SK-N-MC (cell line): ENCODE data around the gene ZSCAN5B.
"Not testable (repeated sequence)": the region's sequence is repeated elsewhere in the genome, so short reads cannot be mapped to it uniquely, and the experiment has no call there.

Source experiments
- EZH2 ChIP-seq: fragments of 200-600 bp; sonication (generic); IDR thresholded peaks from one replicate; pipeline ENCODE4 v1.6.1; 2017; ENCODE audit warnings: antibody characterized with exemption
- POLR2AphosphoS5 ChIP-seq: IDR thresholded peaks from 2 replicates; pipeline ENCODE4 v1.6.1; 2012; ENCODE audit warnings: mild to moderate bottlenecking, low read depth, low read length, borderline replicate concordance

DNA sequence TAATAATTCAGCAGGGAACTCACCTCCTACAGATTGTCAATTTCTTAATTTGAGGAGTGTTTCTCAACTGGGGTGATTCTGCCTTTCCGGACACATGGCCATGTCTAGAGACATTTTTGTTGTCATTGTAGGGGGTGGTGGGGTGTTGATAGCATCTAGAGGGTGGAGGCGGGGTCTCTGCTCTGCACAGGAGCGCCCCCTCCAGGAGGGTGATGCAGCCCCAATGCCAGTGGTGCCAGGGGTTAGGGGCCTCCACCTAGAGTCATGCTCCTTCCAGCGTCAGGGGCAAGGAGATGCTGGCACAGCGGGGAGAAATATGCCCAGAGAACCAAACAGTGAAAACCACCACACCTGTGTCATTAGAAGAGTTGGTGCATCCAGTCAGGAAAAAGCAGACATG lies 10.0 kb upstream of the ZSCAN5B start:
- TF ChIP-seq EZH2, POLR2AphosphoS5: not testable (repeated sequence)
